ENCODE measurements around the gene HDAC4. TPM values are rescaled to one million over a fixed set of nuclear protein-coding genes. Genes with fewer than 3 reads are reported as not detected.

Gene HDAC4
- total and polyA plus RNA-seq, 2 experiments from 2014 or later: 8.1 to 41.8 TPM

- Mint-ChIP-seq H3K36me3 (ENCODE audit: low read depth) (no peaks in the 10 kb centered on the region), H3K4me3 (no peak overlapping the region), H3K9me3 (peaks cover 8% of the 10 kb centered on the region; the same call in 2 of the 3 replicates), H3K4me1 (no peaks in the 10 kb centered on the region), H3K27ac (no peak overlapping the region), H3K27me3 (ENCODE audit: insufficient read depth, low read depth, poor library complexity) (peaks cover 4% of the 10 kb centered on the region)
- ATAC-seq (no peak), DNase-seq (ENCODE audit: low spot score) (no peak)
- H3K27ac ChIP-seq (ENCODE audit: low read depth): no peak overlapping the region
- H3K4me2 ChIP-seq: no peak overlapping the region
- no peaks in the 10 kb centered on the region for H3K9me2 ChIP-seq (ENCODE audit: insufficient read depth)
- H3K36me3 ChIP-seq (ENCODE audit: insufficient read depth): no peaks in the 10 kb centered on the region
- no peaks in the 10 kb centered on the region for H3K27me3 ChIP-seq (ENCODE audit: insufficient read depth)
- H3K79me2 ChIP-seq (replicated peaks; ENCODE audit: insufficient read depth): no peaks in the 10 kb centered on the region
- H3K4me3 ChIP-seq: no peak overlapping the region
- no peaks in the 10 kb centered on the region for H4K20me1 ChIP-seq (replicated peaks; ENCODE audit: insufficient read depth)
- H3K4me1 ChIP-seq (ENCODE audit: insufficient read depth): no peaks in the 10 kb centered on the region
- TF ChIP-seq ZNF331 (CRISPR knock-in tag; IDR thresholded peaks at IDR 0.05; ENCODE audit: low read depth) (no peak), EZH2 (IDR thresholded peaks at IDR 0.05; ENCODE audit: low read depth, unreplicated experiment) (no peak), CREB1 (CRISPR knock-in tag; IDR thresholded peaks at IDR 0.05; ENCODE audit: low read depth) (no peak), REST (IDR thresholded peaks at IDR 0.05; ENCODE audit: unreplicated experiment) (no peak), ETS1 (IDR thresholded peaks at IDR 0.05) (no peak), ZNF462 (CRISPR knock-in tag; IDR thresholded peaks at IDR 0.05) (no peak), STAT1 (IDR thresholded peaks at IDR 0.05; ENCODE audit: unreplicated experiment) (no peak)
- H2AFZ ChIP-seq: no peak overlapping the region
- no peaks in the 10 kb centered on the region for H3F3A ChIP-seq (replicated peaks; ENCODE audit: low read depth)
These were observed 398.2 kb downstream of the HDAC4 start for GRCh38 chr2:239002591-239002953.

All from GM23338 (cell line).